DLD1 (cell line): ENCODE data around the gene DDX49.

Experiments used
- in situ Hi-C: cut with HindIII; loops from 2 replicates; pipeline ENCODE4 v1.10.0; 2017; ENCODE audit warnings: low sequenced_read_pairs

The DDX49 gene, protein sequence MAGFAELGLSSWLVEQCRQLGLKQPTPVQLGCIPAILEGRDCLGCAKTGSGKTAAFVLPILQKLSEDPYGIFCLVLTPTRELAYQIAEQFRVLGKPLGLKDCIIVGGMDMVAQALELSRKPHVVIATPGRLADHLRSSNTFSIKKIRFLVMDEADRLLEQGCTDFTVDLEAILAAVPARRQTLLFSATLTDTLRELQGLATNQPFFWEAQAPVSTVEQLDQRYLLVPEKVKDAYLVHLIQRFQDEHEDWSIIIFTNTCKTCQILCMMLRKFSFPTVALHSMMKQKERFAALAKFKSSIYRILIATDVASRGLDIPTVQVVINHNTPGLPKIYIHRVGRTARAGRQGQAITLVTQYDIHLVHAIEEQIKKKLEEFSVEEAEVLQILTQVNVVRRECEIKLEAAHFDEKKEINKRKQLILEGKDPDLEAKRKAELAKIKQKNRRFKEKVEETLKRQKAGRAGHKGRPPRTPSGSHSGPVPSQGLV

GRCh38 chr19:18919086-18919899, at the start of gene DDX49, which contains the start of gene COPE:
Gene DDX49, plus strand, starts transcription at chr19:18919715. Its CDS starts 27 bp downstream, at chr19:18919742.
Gene COPE, minus strand, starts transcription at chr19:18919387. Its CDS starts 39 bp downstream, at chr19:18919348.
- in situ Hi-C loops, result no loop called here

- in situ Hi-C loops, result no loop called here
These were observed 49.6 kb upstream of the DDX49 start for GRCh38 chr19:18869781-18870530.

DNA sequence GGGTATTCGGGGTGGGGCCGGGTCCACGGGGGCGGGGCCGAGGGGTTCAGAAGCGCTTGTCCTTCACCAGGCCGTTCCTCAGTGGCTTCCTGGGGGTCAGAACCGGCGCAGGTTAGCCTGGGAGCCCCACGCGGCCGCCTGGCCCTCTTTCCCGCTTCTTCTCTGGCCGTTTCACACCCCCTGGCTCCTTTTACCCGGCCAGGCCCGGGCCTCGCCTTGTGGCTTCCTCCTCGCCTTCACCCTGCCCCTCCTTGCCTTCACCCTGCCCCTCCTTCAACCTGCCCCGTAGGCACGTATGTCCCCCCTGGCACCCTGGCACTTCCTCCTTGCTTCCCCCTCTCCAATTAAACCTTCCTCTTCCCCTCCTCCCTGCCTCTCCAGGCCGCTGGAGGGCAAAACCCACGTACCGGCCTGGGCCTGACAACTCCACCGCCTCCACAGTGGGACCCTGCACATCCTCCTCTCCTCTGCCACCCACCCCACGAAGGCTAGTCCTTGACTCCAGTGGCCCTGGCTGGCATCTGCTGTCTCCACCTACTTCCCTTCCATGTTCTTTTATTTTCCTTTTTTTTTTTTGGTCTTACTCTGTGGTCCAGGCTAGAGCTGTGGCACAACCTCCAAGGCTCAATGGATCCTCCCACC, 48.9 kb upstream of the DDX49 start:
- in situ Hi-C loops, result no loop called here

- in situ Hi-C loops, result no loop called here
These were observed 48.0 kb upstream of the DDX49 start for GRCh38 chr19:18871543-18871942.

DNA sequence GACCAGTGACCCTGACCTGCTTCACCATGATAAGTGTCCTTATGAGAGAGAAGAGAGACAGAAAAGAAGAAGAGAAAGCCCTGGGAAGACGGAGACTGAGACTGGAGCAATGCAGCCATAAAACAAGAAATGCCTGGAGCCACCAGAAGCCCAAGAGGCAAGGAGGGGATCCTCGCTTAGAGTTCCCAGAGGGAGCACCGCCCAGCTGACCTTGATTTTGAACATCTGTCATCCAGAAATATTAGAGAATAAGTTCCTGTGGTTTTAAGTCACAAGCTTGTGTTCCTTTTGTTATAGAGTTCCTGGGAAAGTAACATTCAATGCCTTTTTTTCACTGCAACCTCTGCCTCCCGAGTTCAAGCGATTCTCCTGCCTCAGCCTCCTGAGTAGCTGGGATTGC, 43.8 kb upstream of the DDX49 start:
- in situ Hi-C loops, result no loop called here

- in situ Hi-C loops, result no loop called here
These were observed 42.6 kb upstream of the DDX49 start for GRCh38 chr19:18876865-18877264.

DNA sequence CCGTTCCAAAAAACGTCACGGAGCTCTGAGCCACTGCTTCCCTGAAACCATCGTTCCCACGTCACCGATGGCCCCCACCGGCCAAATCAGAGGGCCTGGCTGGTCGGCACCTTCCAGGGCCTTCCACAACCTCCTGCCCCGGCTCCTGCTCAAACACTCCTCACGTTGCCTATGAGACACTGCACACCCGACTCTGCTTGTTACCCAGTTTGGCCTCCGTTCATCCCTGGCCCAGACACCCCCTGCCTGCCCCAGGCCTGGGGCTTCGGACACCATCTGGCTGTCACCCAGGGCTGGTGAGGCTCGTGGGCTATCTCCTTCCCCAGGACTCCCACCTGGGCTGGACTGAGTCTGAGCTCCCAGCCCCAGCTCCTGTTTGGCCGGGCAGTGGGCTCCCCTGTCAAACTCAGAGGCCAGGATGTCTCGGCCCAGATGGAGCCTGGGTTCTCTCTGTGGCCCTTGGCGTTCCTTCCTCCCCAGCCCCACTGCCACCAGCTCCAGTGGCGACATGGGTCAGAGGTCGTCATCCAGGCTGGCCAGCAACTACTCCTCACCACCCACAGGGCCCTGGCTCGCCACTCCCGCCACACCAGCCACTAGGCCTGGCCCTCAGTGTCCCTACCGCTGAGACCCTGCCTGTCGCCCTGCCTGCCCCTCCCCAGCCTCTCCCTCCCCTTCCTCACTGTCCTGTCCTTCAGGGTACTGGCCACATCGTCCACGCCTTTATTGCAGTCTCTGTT, 41.3 kb upstream of the DDX49 start:
- in situ Hi-C loops, result no loop called here

- in situ Hi-C loops, result no loop called here
These were observed 40.5 kb upstream of the DDX49 start for GRCh38 chr19:18878858-18879578.

DNA sequence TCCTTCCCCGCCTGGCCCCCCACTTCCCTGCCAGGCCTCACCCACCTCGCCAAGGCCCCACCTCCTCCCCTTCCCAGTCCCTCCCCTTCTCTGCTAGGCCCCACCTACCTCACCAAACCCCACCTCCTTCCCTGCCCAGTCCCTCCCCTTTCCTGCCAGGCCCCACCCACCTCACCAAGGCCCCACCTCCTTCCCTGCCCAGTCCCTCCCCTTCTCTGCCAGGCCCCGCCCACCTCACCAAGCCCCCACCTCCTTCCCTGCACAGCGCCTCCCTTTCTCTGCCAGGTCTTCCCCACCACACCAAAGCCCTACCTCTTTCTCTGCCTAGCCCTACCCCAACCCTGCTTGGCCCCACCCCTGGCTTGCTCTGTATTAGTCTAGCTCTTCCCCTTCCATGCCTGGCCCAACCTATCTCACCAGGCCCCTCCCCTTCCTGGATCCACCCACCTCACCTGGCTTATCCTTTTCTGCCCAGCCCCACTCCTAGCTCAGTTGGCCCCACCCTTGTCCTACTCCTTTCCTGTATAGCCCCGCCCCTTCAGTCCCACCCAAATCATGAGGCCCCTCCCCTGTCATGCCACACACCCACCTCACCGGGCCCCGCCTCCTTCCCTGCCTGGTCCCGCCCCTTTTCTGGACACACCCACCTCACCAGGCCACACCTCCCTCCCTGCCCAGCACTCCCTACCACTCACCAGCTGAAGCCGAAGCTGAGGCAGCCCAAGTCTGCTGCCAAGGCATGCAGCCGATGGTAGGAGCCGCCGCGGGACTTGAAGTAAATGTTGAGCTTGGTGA, 39.7 kb upstream of the DDX49 start:
- in situ Hi-C loops, result no loop called here

DNA sequence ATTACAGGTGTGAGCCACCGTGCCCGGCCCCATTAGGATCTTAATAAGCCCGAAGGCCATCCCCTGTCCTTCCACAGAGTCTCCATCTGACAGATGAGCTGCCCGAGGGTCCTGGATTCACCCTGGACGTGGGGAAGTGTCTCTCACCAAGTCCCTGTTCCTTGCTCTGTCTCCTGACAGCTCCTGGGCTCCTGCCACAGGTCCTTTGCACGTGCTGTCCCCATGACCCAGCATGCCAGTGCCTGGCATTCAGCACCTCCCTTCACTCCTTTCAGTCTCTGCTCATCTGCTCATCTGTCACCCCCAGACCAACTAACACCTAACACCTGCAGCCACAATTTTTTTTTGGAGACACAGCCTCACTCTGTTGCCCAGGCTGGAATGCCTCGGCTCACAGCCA, 38.0 kb upstream of the DDX49 start:
- in situ Hi-C loops, result no loop called here

DNA sequence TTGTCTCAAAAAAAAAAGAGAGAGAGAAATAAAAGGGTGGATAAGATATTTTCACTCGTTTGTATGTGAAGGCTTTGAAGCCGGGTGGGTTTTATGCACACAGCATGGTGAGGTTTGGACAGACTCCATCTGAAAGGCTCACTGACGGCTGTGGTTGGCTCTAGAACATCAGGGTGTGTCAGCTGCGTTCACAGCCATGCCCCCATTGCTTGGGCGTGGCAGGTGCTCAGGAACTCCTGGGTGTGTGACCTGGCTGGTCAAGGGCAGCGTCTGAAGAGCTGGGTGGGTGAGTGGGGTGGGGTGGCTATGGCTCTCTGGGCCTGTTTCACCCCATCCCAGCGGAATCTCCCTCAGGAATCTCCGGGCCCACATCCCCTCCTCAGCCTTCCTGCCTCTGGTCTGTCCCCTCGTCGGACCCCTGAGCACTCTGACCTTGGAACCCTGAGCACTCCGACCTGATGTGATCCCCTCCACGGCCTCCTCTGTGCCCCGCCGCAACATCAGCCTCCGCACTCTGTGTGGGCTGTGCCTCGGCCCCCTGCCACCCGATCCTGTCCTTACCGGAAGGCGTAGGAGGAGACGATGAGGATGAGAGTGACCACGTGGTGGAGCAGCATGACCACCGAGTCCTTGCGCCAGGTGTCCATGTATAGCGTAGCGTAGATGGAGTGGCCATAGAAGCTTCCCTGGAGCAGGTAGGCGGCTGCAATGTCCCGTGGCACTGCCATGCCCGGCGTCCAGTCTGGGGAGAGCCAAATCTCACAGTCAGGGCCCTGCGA, 35.8 kb upstream of the DDX49 start:
- in situ Hi-C loops, result no loop called here

- in situ Hi-C loops, result no loop called here
These were observed 32.5 kb upstream of the DDX49 start for GRCh38 chr19:18886972-18887371.

DNA sequence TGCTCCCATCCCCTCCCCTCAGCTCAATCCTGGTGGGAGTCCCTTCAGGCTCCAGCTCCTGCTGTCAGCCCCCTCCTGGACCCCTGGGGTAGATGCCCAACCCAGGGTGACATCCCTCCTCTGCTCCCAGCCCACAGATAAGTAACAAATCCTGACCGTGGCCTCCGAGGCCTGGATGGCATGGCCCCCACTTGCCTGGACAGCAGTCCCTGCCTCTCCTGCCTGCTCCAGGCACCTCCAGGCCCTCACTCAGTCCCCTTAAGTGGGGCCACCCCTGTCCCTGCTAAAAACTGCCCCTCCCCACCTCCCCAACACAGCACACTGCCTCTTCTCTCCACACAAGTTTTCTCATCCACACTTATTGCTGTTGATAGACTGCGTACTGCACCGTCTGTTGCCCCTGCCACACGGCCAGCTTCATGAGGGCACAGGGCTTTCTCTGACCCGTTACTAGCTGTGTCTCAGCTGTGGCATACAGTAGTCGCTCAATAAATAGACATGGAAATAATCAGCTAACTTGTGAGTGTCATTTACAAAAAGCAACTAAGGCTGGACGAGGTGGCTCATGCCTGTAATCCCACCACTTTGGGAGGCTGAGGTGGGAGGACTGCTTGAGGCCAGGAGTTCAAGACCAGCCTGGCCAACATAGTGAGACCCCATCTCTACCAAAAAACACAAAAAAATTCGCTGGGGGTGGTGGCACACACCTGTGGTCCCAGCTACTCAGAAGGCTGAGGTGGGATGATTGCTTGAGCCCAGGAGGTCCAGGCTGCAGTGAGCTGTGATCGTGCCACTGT, 29.4 kb upstream of the DDX49 start:
- in situ Hi-C loops, result no loop called here

- in situ Hi-C loops, result no loop called here
These were observed 25.8 kb upstream of the DDX49 start for GRCh38 chr19:18893587-18894253.

DNA sequence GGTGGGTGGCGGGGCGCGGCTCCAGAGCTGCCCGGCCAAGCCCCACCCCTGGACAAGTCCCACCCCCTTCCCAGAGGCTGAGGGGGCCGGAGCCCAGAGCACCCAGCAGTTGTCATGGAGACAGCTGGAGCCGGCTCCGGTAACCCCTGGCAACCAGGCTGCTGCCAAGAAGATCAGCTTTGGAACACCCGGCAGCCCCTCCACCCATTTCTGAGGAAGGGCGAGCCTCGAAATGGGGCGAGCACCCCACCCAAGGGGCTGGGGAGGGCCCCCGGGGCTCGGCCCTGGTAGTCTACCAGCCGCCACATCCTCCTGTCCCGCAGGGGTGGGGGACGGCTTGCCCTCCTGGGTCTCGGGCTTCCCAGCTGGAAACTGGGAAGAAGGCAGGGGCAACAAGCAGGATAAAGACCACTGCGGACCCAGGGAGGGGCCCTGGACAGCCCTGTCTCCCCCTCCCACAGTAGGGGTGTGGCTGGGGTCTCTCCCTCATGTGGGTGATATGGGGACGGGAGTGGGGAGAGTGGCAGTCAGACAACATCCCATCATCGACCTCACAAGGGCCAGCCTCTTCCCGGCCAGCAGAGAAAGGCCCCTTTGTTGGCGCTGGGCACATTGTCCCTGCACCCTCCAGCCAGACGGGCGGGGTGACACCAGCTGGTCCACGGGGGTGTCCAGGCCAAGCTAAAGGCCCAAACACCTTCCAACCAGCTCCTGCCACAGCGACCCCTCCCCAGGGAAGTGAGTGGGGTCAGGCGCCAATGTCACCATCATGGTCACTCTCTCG, 25.1 kb upstream of the DDX49 start:
- in situ Hi-C loops, result no loop called here
